Nephron progenitor cell (in vitro differentiated cells): ENCODE measurements around the gene ACP2.

Source experiments
- DNase-seq: peaks from one replicate; pipeline ENCODE4 v3.0.0; 2021
- H3K27ac Mint-ChIP-seq: 2 replicates; pipeline ENCODE4 v1.8.0; 2021; ENCODE audit warnings: mild to moderate bottlenecking, moderate library complexity, mixed read lengths
- H3K27me3 Mint-ChIP-seq: 2 replicates; pipeline ENCODE4 v1.8.0; 2021; ENCODE audit warnings: mild to moderate bottlenecking, low read depth, mixed read lengths; ENCODE audit not compliant: poor library complexity
- H3K36me3 Mint-ChIP-seq: 2 replicates; pipeline ENCODE4 v1.8.0; 2021; ENCODE audit warnings: low read depth, mixed read lengths
- H3K4me1 Mint-ChIP-seq: 2 replicates; pipeline ENCODE4 v1.8.0; 2021; ENCODE audit warnings: mixed read lengths
- H3K4me3 Mint-ChIP-seq: 2 replicates; pipeline ENCODE4 v1.8.0; 2021; ENCODE audit warnings: mild to moderate bottlenecking, moderate library complexity, mixed read lengths
- H3K9me3 Mint-ChIP-seq: 2 replicates; pipeline ENCODE4 v1.8.0; 2021; ENCODE audit warnings: mild to moderate bottlenecking, moderate library complexity, mixed read lengths
- TF ChIP-seq, protein P1 (sequence below): fragments of 200-600 bp; sonication (generic); IDR thresholded peaks from 2 replicates; pipeline ENCODE4 v1.5.0; 2021; ENCODE audit warnings: antibody characterized with exemption

The ACP2 gene

DNA sequence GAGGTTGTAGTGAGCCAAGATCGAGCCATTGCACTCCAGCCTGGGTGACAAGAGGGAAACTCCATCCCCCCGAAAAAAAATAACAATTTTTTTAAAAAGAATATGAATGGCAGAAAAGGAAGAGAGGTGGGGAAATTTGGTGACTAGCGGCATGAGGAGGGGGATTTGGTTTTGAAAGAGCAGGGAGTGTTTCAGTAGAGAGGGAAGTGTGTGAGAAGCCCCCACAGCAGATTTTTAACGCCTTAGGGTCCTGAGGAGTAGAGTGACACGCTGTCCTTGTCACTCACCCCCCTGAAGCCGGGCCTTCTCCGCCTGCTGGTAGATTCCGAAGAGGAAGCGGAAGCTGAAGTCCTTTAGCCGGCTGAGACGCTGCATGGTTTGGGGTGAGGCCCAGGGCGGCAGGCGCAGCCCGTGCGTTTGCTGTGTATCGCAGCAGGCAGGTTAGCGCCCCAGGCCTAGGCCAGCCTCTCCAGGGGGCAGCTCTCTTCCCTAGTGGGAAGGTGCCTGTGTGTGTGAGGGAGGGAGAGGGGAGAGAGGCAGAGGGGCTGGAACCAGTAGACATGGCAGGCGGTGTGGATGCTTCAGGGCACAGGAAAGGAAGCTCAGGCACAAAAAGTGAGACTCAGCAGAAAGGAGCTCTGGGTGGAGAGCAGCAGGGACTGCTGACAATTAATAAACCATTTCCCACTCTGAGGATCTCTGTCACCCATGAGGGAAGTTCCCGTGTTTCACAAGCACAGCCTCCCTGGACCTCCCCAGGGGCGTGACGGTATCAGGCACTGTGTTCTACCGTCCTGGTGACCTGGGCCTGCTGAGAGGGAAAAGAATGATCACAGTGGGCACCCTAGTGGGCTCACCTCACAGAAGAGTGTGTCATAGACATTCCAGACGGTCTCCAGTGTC lies 3.9 kb downstream of the ACP2 start:
- Mint-ChIP-seq H3K4me3 (no peak overlapping the region), H3K36me3 (peaks cover 51% of the 10 kb centered on the region), H3K27me3 (no peaks in the 10 kb centered on the region), H3K27ac (peak overlapping the region; percentile 79), H3K9me3 (no peaks in the 10 kb centered on the region), H3K4me1 (peaks cover 29% of the 10 kb centered on the region)
- DNase-seq = no peak
- TF ChIP-seq, protein P1, sequence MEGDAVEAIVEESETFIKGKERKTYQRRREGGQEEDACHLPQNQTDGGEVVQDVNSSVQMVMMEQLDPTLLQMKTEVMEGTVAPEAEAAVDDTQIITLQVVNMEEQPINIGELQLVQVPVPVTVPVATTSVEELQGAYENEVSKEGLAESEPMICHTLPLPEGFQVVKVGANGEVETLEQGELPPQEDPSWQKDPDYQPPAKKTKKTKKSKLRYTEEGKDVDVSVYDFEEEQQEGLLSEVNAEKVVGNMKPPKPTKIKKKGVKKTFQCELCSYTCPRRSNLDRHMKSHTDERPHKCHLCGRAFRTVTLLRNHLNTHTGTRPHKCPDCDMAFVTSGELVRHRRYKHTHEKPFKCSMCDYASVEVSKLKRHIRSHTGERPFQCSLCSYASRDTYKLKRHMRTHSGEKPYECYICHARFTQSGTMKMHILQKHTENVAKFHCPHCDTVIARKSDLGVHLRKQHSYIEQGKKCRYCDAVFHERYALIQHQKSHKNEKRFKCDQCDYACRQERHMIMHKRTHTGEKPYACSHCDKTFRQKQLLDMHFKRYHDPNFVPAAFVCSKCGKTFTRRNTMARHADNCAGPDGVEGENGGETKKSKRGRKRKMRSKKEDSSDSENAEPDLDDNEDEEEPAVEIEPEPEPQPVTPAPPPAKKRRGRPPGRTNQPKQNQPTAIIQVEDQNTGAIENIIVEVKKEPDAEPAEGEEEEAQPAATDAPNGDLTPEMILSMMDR = no peak

GRCh38 chr11:47243454-47243853 lies 5.2 kb downstream of the ACP2 start:
- no peak for DNase-seq
- Mint-ChIP-seq H3K27ac (peak overlapping the region; percentile 77), H3K27me3 (no peaks in the 10 kb centered on the region), H3K9me3 (no peaks in the 10 kb centered on the region), H3K36me3 (peaks cover 60% of the 10 kb centered on the region), H3K4me3 (no peak overlapping the region), H3K4me1 (peaks cover 17% of the 10 kb centered on the region)
- TF ChIP-seq, protein P1 = no peak

- peaks cover 66% of the 10 kb centered on the region for H3K36me3 Mint-ChIP-seq
- no peak overlapping the region for H3K4me3 Mint-ChIP-seq
- H3K4me1 Mint-ChIP-seq = peaks cover 14% of the 10 kb centered on the region
- no peaks in the 10 kb centered on the region for H3K27me3 Mint-ChIP-seq
- no peak for DNase-seq
- H3K27ac Mint-ChIP-seq = no peak overlapping the region
- H3K9me3 Mint-ChIP-seq = no peaks in the 10 kb centered on the region
- TF ChIP-seq, protein P1 = no peak
Measured at GRCh38 chr11:47242596-47243192, 5.9 kb downstream of the ACP2 start.

DNA sequence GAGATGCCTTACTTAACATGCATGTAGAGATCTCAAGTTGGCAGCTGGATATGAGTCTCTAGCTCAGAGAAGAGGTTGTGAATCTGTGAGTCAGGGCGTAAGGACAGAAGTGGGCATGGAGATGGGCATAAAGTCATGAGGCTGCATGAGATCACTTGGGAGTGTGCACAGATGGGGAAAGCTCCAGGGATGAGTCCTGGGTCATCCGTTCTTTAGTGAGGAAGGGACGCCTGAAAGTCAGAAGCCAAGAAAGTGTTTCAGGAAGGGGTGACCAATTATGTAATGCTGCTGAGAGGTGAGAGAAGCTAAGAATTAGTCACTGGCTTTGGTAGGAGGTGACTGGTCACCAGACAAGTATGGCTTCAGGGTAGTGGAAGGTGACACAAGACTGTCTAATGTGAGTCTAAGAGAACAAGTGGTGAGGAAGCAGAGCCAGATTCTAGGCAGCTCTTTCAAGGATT lies 6.7 kb downstream of the ACP2 start:
- Mint-ChIP-seq H3K27me3 (no peaks in the 10 kb centered on the region), H3K9me3 (no peaks in the 10 kb centered on the region), H3K36me3 (peaks cover 65% of the 10 kb centered on the region), H3K4me3 (no peak overlapping the region), H3K4me1 (peaks cover 11% of the 10 kb centered on the region), H3K27ac (peak overlapping the region; percentile 62)
- no peak for DNase-seq
- TF ChIP-seq, protein P1 = no peak

GRCh38 chr11:47239852-47240251 lies 8.8 kb downstream of the ACP2 start:
- peaks cover 57% of the 10 kb centered on the region for H3K36me3 Mint-ChIP-seq
- DNase-seq = no peak
- H3K27me3 Mint-ChIP-seq = no peaks in the 10 kb centered on the region
- no peaks in the 10 kb centered on the region for H3K9me3 Mint-ChIP-seq
- TF ChIP-seq, protein P1 = no peak
- H3K27ac Mint-ChIP-seq = peak overlapping the region; percentile 71
- peaks cover 18% of the 10 kb centered on the region for H3K4me1 Mint-ChIP-seq
- no peak overlapping the region for H3K4me3 Mint-ChIP-seq
